ENCODE measurements around the gene MYBPC3. TPM values are rescaled to one million over a fixed set of nuclear protein-coding genes. Genes with fewer than 3 reads are reported as not detected.

The MYBPC3 gene
- total and polyA plus RNA-seq, 2 experiments from 2014 or later = not detected

- ATAC-seq (no peak), DNase-seq (ENCODE audit: low spot score) (no peak)
- no peak overlapping the region for H3K27ac Mint-ChIP-seq
- H3K9me3 Mint-ChIP-seq = no peaks in the 10 kb centered on the region
- H3K27me3 Mint-ChIP-seq (ENCODE audit: insufficient read depth, low read depth, poor library complexity) = peaks cover 8% of the 10 kb centered on the region
- Histone ChIP-seq H2AFZ (peak overlapping the region; percentile 66; the same call in 1 of the 2 replicates), H4K20me1 (replicated peaks; ENCODE audit: insufficient read depth) (no peaks in the 10 kb centered on the region), H3K27ac (ENCODE audit: low read depth) (no peak overlapping the region), H3K27me3 (ENCODE audit: insufficient read depth) (no peaks in the 10 kb centered on the region), H3K79me2 (replicated peaks; ENCODE audit: insufficient read depth) (no peaks in the 10 kb centered on the region), H3K4me2 (no peak overlapping the region), H3K4me1 (ENCODE audit: insufficient read depth) (no peaks in the 10 kb centered on the region), H3K36me3 (ENCODE audit: insufficient read depth) (no peaks in the 10 kb centered on the region), H3F3A (replicated peaks; ENCODE audit: low read depth) (no peaks in the 10 kb centered on the region), H3K9me2 (ENCODE audit: insufficient read depth) (no peaks in the 10 kb centered on the region), H3K4me3 (no peak overlapping the region)
- H3K36me3 Mint-ChIP-seq (ENCODE audit: low read depth) = no peaks in the 10 kb centered on the region
- H3K4me1 Mint-ChIP-seq = no peaks in the 10 kb centered on the region; the same call in 2 of the 3 replicates
- H3K4me3 Mint-ChIP-seq = no peak overlapping the region
- TF ChIP-seq POLR2AphosphoS5 (IDR thresholded peaks at IDR 0.05; ENCODE audit: low read depth) = no peak
- no peak for TF ChIP-seq ZNF462 (CRISPR knock-in tag; IDR thresholded peaks at IDR 0.05)
- TF ChIP-seq CREB1 (CRISPR knock-in tag; IDR thresholded peaks at IDR 0.05; ENCODE audit: low read depth) = no peak
- TF ChIP-seq ETS1 (IDR thresholded peaks at IDR 0.05) = no peak
- TF ChIP-seq EZH2 (IDR thresholded peaks at IDR 0.05; ENCODE audit: low read depth, unreplicated experiment) = no peak
- TF ChIP-seq ZNF331 (CRISPR knock-in tag; IDR thresholded peaks at IDR 0.05; ENCODE audit: low read depth) = no peak
- no peak for TF ChIP-seq JUNB (IDR thresholded peaks at IDR 0.05; ENCODE audit: unreplicated experiment)
- no peak for TF ChIP-seq EZH2phosphoT487 (IDR thresholded peaks at IDR 0.05; ENCODE audit: unreplicated experiment)
- no peak for TF ChIP-seq STAT1 (IDR thresholded peaks at IDR 0.05; ENCODE audit: unreplicated experiment)
- no peak for TF ChIP-seq REST (IDR thresholded peaks at IDR 0.05; ENCODE audit: unreplicated experiment)
- TF ChIP-seq NANOG (IDR thresholded peaks at IDR 0.05; ENCODE audit: borderline replicate concordance) = no peak
- no peak for TF ChIP-seq ZNF114 (CRISPR knock-in tag; IDR thresholded peaks at IDR 0.05)
- no peak for TF ChIP-seq CTCF (conservative IDR thresholded peaks at IDR 0.05; ENCODE audit: low read depth in 2 of 2)
Observed at GRCh38 chr11:47387944-47388696, 35.6 kb upstream of the MYBPC3 start.

Data from GM23338 (cell line).